ENCODE results near the gene ARHGEF38.
"Not testable (repeated sequence)": the region's sequence is repeated elsewhere in the genome, so short reads cannot be mapped to it uniquely, and the experiment has no call there.

The ARHGEF38 gene

GRCh38 chr4:105609819-105610218 lies 57.4 kb downstream of the ARHGEF38 start:
- not testable (repeated sequence) for DNase-seq (ENCODE audit: low spot score)

DNA sequence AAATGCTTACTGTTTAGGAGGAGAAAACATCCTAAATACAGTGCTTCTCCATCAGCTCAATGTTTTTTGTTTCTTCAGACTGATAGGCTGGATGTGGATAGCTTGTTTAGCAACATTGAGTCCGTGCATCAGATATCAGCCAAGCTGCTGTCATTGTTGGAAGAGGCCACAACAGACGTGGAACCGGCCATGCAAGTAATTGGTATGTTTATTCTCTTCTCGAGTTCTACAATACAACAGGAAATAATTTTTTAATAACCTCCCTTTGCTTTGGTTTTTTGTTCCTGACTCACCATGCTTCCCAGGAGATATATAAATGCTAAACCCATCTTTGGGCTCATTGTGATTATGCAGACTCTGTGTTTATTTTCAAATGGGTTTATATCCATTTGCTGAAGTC lies 60.9 kb downstream of the ARHGEF38 start:
- no peak for DNase-seq (ENCODE audit: low spot score)

DNA sequence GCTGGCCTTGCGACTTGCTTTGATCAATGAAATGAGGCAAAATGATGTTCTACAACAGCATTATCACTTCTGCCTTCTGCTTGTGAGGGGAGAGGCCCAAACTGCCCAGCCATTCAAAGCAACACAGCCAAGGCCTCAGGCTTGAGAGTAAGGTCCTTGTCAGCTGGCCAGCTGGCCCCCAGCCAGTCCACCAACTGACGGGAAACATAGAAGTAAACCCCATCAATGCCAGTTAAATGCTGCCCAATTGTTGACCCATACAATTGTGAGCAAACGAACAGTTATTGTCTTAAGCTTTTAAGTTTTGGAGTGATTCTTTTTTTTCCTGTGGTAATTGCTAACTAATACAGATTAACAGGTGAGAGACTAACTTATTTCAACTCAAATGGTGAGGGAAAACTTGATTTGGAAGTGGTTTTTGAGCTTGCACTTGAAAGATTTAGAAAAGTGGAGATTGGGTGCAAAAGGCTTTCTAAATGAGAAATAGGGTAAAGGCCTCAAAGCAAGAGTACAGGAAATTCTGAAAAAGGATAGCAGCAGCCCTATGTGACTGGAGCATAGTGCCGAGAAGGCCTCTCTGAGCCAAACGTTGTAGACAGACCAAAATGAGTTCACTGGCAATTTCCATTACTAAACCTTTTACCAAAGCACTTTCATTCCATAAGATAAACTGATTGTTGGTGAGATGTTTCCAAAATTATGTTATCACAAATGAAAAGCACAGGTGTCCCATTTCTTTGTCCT lies 66.9 kb downstream of the ARHGEF38 start:
- no peak for DNase-seq (ENCODE audit: low spot score)

DNA sequence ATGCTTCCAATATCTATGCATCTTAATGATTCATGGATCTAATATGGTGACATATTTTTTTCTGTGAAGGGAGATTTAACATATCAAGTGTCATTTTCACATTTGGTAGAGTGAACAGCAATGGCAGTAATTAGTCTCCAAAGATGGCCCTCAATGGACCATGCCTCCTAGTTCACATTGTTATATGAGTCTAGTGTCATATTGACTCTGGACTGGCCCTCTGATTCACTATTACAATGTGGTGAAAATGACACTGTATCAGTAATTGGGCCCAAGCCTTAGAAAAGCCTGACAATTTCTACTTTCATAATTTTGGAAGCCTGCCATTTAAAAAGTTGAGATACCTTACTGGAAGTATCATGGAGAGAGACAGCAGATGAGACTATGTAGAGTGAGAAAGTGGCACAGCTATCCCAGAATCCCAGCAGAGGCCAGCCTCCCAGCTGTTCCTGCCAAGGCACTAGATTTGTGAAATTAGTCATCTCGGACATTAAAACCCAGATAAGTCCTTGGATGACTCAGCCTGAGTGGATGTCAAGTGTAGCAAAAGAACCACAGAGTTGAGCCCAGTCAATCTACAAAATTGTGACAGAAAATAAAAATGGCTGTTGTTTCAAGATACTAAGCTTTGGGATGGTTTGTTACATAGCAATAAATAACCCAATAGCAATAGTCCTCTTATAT lies 68.4 kb downstream of the ARHGEF38 start:
- peak; percentile 44 for DNase-seq (ENCODE audit: low spot score)

- no peak for DNase-seq (ENCODE audit: low spot score)
These were observed 69.8 kb downstream of the ARHGEF38 start for GRCh38 chr4:105622269-105622668.

DNA sequence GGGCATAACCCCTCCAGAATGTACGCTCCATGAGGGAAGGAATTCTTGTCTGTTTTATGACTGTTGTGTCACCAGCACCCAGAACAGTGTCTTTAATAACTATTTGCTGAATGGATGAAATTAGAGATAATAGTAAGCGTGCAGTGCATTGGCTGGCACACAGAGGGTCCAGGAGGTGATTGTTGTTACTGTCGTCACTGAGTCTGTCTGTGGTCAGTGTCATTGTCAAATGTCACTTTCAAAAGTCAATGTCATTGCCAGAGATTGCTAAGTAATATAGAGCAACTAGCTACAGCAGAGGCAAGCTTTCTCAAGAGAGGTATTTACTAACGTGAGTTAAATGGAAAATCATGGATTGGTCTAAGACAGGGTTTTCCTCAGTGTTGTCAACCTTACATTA lies 70.7 kb downstream of the ARHGEF38 start:
- no peak for DNase-seq (ENCODE audit: low spot score)

DNA sequence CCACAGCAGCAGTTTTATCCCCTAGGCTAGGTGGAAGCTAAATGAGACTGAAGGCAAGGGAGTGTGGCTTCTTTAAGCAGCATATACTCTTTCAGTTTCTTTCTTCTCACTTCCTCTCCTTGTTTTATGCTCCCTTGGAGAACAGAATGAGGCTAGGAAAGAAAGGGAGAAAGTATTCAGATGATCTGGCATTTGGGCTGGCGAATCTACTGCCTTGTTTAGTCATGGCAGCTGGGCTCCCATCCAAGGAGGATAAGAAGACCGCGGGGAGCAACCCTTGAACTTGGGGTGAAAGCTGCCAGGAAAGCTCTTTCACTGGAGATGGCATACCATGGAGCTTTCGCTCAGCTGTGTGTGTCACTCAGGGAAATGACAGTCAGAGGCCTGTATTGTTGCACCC lies 72.1 kb downstream of the ARHGEF38 start:
- DNase-seq (ENCODE audit: low spot score) = peak; percentile 7

GRCh38 chr4:105625214-105625613 lies 72.8 kb downstream of the ARHGEF38 start:
- DNase-seq (ENCODE audit: low spot score) = no peak

- no peak for DNase-seq (ENCODE audit: low spot score)
These were observed 74.4 kb downstream of the ARHGEF38 start for GRCh38 chr4:105626846-105627245.

GRCh38 chr4:105627620-105628019 lies 75.2 kb downstream of the ARHGEF38 start:
- DNase-seq (ENCODE audit: low spot score) = no peak

GRCh38 chr4:105630670-105631655 lies 78.5 kb downstream of the ARHGEF38 start:
- DNase-seq (ENCODE audit: low spot score) = no peak

DNA sequence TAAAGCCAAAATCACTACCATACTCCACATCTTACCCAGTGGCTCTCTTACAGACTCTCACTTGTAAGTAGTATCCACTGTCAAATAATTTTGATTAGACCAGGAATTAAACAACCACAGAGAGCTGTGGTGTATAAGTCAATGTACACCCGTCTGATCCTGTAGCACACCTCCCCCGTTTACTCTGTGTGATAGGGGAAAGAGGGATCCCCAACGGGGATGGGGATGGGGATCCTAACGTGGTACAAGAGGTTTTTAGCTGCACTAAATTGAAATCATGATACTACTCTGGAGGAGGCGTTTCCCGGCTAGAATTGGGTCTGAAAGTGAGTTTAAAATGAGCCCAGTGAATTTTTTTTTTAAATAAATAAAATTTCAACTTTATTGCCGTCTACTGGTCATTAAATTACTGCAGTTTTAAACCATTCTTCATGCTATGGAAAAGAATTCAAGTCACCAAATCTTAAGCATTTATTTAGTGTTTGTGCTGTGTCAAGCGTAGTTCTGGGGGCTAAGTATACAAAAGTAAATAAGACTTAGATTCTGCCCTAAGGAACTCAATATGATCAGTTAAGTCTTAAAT lies 79.5 kb downstream of the ARHGEF38 start:
- DNase-seq (ENCODE audit: low spot score) = no peak

DNA sequence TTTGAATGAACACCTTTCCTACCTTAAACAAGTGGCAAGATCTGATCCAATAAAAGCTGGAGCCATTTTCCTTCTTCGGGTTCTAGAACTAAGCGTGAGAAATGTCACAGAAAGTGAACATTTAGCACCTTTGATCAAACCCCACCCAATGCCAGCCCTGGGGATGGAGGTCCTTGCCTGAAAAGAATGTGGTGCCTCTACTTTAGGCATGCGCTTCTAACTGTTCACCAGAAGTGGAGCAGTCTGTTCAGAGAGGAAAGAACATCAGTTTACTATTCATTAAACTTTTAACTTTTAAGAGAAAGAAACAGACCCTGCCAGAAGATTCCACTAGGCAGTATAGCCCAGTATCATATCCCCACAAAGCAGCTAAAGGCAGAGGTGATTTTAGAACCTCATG lies 80.2 kb downstream of the ARHGEF38 start:
- no peak for DNase-seq (ENCODE audit: low spot score)

GRCh38 chr4:105633241-105633640 lies 80.8 kb downstream of the ARHGEF38 start:
- no peak for DNase-seq (ENCODE audit: low spot score)

DNA sequence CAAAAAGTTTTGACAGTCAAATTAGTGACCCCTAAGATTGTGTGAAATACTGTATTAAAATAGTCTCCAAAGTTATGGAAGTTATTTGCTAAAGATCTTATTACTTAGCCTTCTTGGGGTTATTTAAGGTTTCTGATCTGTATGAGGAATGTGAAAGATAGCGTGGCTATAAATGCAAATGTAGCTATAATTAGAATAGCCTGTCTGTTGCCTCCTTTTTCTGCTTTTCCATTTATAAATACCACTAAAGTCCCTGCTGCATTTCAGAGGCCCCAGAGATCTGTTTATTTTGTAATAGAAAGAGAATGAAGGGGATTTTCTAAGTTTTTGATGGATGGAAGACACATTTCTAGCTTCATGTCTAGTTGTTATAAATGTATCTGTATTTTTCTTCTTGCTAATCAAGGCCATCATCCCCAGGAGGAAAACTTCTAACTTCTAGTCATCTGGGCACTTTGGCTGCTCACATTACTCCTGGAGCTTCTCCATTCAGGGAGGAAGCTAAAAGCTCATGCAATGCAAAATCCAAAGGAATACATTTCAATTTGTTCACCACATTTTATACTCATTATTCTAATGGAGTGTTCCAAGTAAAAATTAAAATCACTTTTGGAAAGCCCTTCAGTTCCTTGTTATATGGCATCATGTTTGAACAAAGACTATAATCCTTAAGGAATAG lies 82.1 kb downstream of the ARHGEF38 start:
- no peak for DNase-seq (ENCODE audit: low spot score)

- DNase-seq (ENCODE audit: low spot score) = no peak
These were observed 85.2 kb downstream of the ARHGEF38 start for GRCh38 chr4:105637408-105638176.

GRCh38 chr4:105641845-105642244 lies 89.4 kb downstream of the ARHGEF38 start:
- no peak for DNase-seq (ENCODE audit: low spot score)

- no peak for DNase-seq (ENCODE audit: low spot score)
These were observed 91.8 kb downstream of the ARHGEF38 start for GRCh38 chr4:105644257-105644656.

- DNase-seq (ENCODE audit: low spot score) = no peak
These were observed 93.0 kb downstream of the ARHGEF38 start for GRCh38 chr4:105645440-105645839.

DNA sequence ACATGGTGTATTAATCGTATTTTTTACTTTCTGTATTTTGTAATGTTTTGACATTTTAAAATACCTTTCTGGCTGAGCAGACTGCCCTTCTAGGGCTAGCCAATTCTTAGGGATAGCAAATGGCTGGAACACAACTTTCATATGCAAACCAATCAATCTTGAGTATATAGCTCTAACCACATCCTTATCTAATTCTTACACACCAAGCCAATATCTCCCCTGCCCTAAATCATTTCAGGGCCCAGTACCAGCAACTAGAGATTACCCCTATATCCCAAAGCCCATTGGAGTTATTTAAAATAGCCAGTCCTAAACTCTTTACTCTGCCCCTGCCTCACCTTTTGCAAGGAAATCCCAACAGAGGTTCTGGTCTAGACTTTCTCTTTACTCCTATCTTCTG lies 97.8 kb downstream of the ARHGEF38 start:
- DNase-seq (ENCODE audit: low spot score) = no peak

- no peak for DNase-seq (ENCODE audit: low spot score)
These were observed 99.5 kb downstream of the ARHGEF38 start for GRCh38 chr4:105651884-105652283.

Measured in hepatic stellate cell (primary cell).